Prostate gland (tissue), 2 donors: Measurements from ENCODE around the gene DAPK1. TPM values are rescaled to one million over a fixed set of nuclear protein-coding genes. Genes with fewer than 3 reads are reported as not detected.

Experiments used
- DNase-seq: peaks from one replicate; pipeline ENCODE4 v3.0.0-alpha.2; 2019; ENCODE audit warnings: low spot score
- H3K27ac ChIP-seq, 2 donors: fragments of 200-600 bp; sonication (generic); 2 replicates each; pipeline ENCODE4 v1.5.1; 2017 to 2019
- H3K27me3 ChIP-seq: fragments of 200-600 bp; sonication (generic); replicated peaks from 2 replicates; pipeline ENCODE4 v1.5.1; 2019; ENCODE audit not compliant: insufficient read depth
- H3K36me3 ChIP-seq, 2 donors: fragments of 200-600 bp; sonication (generic); 1 replicate in 1 of 2; 2 replicates in 1 of 2; pipeline versions ENCODE4 v1.5.1 to v1.8.1; 2017 to 2019
- H3K4me1 ChIP-seq: fragments of 200-600 bp; sonication (generic); replicated peaks from 2 replicates; pipeline ENCODE4 v1.5.1; 2019
- H3K4me3 ChIP-seq, 2 donors: fragments of 200-600 bp; sonication (generic); 2 replicates each; pipeline ENCODE4 v1.5.1; 2017 to 2019
- H3K9me3 ChIP-seq: fragments of 200-600 bp; sonication (generic); 2 replicates; pipeline ENCODE4 v1.5.1; 2017
- CTCF ChIP-seq, 4 experiments: fragments of 200-600 bp in 2 of 4; fragments of 450-650 bp in 2 of 4; sonication (generic) in 2 of 4; IDR thresholded peaks; 1 replicate in 3 of 4; 2 replicates in 1 of 4; pipeline ENCODE4 v1.5.1; 2016 to 2019; ENCODE audit warnings: antibody characterized with exemption in 4 of 4, mild to moderate bottlenecking in 2 of 4, moderate library complexity in 2 of 4
- POLR2A ChIP-seq: fragments of 450-650 bp; IDR thresholded peaks from one replicate; pipeline ENCODE4 v1.6.1; 2016; ENCODE audit warnings: antibody characterized with exemption, mild to moderate bottlenecking
- POLR2AphosphoS5 ChIP-seq: sonication (generic); formaldehyde crosslinking; IDR thresholded peaks from one replicate; pipeline ENCODE4 v1.6.1; 2017; ENCODE audit warnings: antibody characterized with exemption
- WGBS: methylation state at CpG from one replicate; pipeline ENCODE4 v1.1.5; 2018; 5-methylcytosine and 5-hydroxymethylcytosine counted together
- intact Hi-C: fragments of 100-400 bp; cut with DNase I; formaldehyde crosslinking; loops from one replicate; pipeline ENCODE4 v1.14.2; 2022
- total RNA-seq, 2 donors: library from RNA; depleted of rRNA; stranded (reverse); fragments of >200 nt; gene quantifications; one replicate each; pipeline ENCODE4 v1.1.0, GENCODE V29; 2016

Gene DAPK1
- total RNA-seq, 2 donors from 2014 or later: 13.9 to 39.1 TPM

DNA sequence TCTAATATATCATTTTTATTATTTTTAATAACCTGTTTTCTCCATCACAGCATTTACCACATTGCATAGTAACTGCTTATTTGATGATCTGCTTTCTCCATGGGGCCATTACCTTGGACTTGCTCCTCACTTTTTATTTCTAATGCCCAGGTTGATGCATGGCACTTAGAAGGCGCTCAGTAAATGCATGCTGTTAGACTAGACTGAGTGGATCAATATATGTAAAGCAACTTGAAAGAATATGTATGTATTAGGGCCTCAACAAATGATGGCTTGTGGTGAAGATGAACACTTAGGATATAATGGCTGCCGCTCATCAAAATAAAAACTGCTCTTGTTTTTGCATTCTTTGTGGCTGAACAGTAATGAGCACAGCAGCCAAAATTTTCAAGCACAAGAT, 5.8 kb downstream of the DAPK1 start:
- H3K4me3 ChIP-seq: no peak overlapping the region
- intact Hi-C loops: no loop called here
- TF ChIP-seq CTCF (IDR thresholded peaks at IDR 0.05): no peak
- no peak for TF ChIP-seq POLR2A
- TF ChIP-seq POLR2AphosphoS5: no peak
- WGBS: 92% methylated on average over 2 of the region's 2 CpGs
- H3K27me3 ChIP-seq: no peaks in the 10 kb centered on the region
- H3K4me1 ChIP-seq: no peaks in the 10 kb centered on the region
- no peak overlapping the region for H3K27ac ChIP-seq
- no peak for DNase-seq
- H3K9me3 ChIP-seq: no peaks in the 10 kb centered on the region
- H3K36me3 ChIP-seq: no peaks in the 10 kb centered on the region

- Histone ChIP-seq H3K4me1 (no peaks in the 10 kb centered on the region), H3K9me3 (no peaks in the 10 kb centered on the region), H3K27ac (no peak overlapping the region), H3K27me3 (no peaks in the 10 kb centered on the region), H3K36me3 (no peaks in the 10 kb centered on the region), H3K4me3 (no peak overlapping the region)
- WGBS: 76% methylated on average over 5 of the region's 5 CpGs
- no peak for DNase-seq
- TF ChIP-seq CTCF (IDR thresholded peaks at IDR 0.05) (no peak), POLR2A (no peak), POLR2AphosphoS5 (no peak)
- intact Hi-C loops: no loop called here
Observed at GRCh38 chr9:87503927-87504326, 6.3 kb downstream of the DAPK1 start.

- H3K27me3 ChIP-seq: no peaks in the 10 kb centered on the region
- H3K36me3 ChIP-seq: no peaks in the 10 kb centered on the region
- no peak overlapping the region for H3K4me3 ChIP-seq
- intact Hi-C loops: no loop called here
- H3K9me3 ChIP-seq: no peaks in the 10 kb centered on the region
- TF ChIP-seq POLR2A (no peak), POLR2AphosphoS5 (no peak), CTCF (IDR thresholded peaks at IDR 0.05) (no peak)
- no peaks in the 10 kb centered on the region for H3K4me1 ChIP-seq
- H3K27ac ChIP-seq: no peak overlapping the region
- no peak for DNase-seq
Observed at GRCh38 chr9:87504938-87505337, 7.3 kb downstream of the DAPK1 start.

GRCh38 chr9:87505869-87506678, 8.4 kb downstream of the DAPK1 start:
- WGBS: 95% methylated on average over 13 of the region's 13 CpGs
- Histone ChIP-seq H3K4me3 (no peak overlapping the region), H3K27ac (no peak overlapping the region), H3K27me3 (no peaks in the 10 kb centered on the region), H3K9me3 (no peaks in the 10 kb centered on the region), H3K4me1 (no peaks in the 10 kb centered on the region), H3K36me3 (no peaks in the 10 kb centered on the region)
- DNase-seq: no peak
- intact Hi-C loops: no loop called here
- TF ChIP-seq POLR2A: no peak
- no peak for TF ChIP-seq POLR2AphosphoS5
- TF ChIP-seq CTCF (IDR thresholded peaks at IDR 0.05): no peak

DNA sequence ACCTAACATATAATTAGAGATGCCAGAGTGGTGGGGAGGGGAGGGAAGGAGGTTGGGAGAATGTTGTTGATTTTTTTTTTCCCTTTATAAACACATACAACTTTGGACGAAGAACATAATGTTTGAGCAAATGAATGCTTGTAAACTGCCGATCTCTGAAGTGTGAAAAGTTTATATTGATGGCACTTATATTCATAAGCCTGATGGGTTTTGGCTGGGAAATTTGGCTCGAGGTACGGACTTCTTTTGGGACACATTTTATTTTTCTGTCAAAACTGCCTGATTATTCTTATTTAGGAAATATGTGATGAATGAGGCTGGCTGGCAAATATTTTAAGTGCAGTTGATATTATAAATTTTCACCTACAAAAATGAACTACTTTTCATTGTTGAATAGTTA, 9.9 kb downstream of the DAPK1 start:
- DNase-seq: no peak
- Histone ChIP-seq H3K4me3 (no peak overlapping the region), H3K9me3 (no peaks in the 10 kb centered on the region), H3K4me1 (no peaks in the 10 kb centered on the region), H3K27me3 (no peaks in the 10 kb centered on the region), H3K36me3 (no peaks in the 10 kb centered on the region), H3K27ac (no peak overlapping the region)
- no peak for TF ChIP-seq POLR2A
- TF ChIP-seq CTCF (IDR thresholded peaks at IDR 0.05): no peak
- TF ChIP-seq POLR2AphosphoS5: no peak
- WGBS: 82% methylated on average over 4 of the region's 4 CpGs
- intact Hi-C loops: no loop called here
